ENCODE measurements around the gene CYB561.

DNA sequence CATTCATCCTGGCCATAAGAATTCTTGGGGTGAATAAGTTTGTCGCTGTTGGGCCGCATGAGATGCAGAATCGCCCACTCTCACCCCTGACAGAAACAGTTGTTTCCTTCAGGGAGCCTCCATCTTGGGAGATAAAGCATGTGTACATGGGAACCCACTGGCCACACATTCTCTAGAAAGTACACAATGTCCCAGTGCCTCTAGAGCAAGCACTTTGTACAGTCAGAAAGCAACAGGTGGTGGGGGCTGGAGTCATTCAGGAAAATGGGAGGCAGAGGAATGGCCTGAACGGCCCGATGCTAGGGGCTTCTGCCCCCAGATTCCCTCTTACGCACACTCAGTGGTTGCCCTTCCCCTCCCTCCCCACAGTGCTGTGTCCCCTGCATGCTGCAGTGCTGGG is 46.8 kb upstream of the CYB561 start:
- no peak for TF ChIP-seq TARDBP (IDR thresholded peaks at IDR 0.05)
- TF ChIP-seq ELF4 (IDR thresholded peaks at IDR 0.05): no peak
- TF ChIP-seq CTBP1 (IDR thresholded peaks at IDR 0.05; ENCODE audit: borderline replicate concordance): no peak
- no peak for TF ChIP-seq L3MBTL2 (conservative IDR thresholded peaks at IDR 0.05)

Measured in HEK293T (cell line).